Suprapubic skin (tissue), 4 donors: ENCODE data around the gene CD4. TPM values are rescaled to one million over a fixed set of nuclear protein-coding genes. Genes with fewer than 3 reads are reported as not detected.

ENCODE experiments used
- DNase-seq, 2 donors: peaks; one replicate each; pipeline ENCODE4 v3.0.0-alpha.2; 2019; ENCODE audit warnings: low spot score in 2 of 2
- H3K27ac ChIP-seq: fragments of 200-600 bp; sonication (generic); one replicate; pipeline ENCODE4 v1.5.1; 2019
- H3K27me3 ChIP-seq: fragments of 200-600 bp; sonication (generic); one replicate; pipeline ENCODE4 v1.5.1; 2019
- H3K36me3 ChIP-seq: fragments of 200-600 bp; sonication (generic); one replicate; pipeline ENCODE4 v1.5.1; 2019
- H3K4me1 ChIP-seq: fragments of 200-600 bp; sonication (generic); one replicate; pipeline ENCODE4 v1.5.1; 2019
- H3K4me3 ChIP-seq: fragments of 200-600 bp; sonication (generic); one replicate; pipeline ENCODE4 v1.5.1; 2019; ENCODE audit warnings: mild to moderate bottlenecking
- H3K9me3 ChIP-seq: fragments of 200-600 bp; sonication (generic); one replicate; pipeline ENCODE4 v1.5.1; 2019
- EP300 ChIP-seq: sonication (generic); formaldehyde crosslinking; IDR thresholded peaks from one replicate; pipeline ENCODE4 v1.6.1; 2017; ENCODE audit warnings: antibody characterized with exemption
- POLR2A ChIP-seq, 2 donors: fragments of 450-650 bp; IDR thresholded peaks; one replicate each; pipeline ENCODE4 v1.6.1; 2017; ENCODE audit warnings: antibody characterized with exemption in 2 of 2, mild to moderate bottlenecking in 2 of 2, moderate library complexity in 2 of 2
- POLR2AphosphoS5 ChIP-seq, 3 donors: sonication (generic); formaldehyde crosslinking; IDR thresholded peaks; one replicate each; pipeline ENCODE4 v1.6.1; 2017; ENCODE audit warnings: antibody characterized with exemption in 3 of 3
- WGBS: methylation state at CpG from one replicate; pipeline ENCODE4 v1.1.5; 2018; 5-methylcytosine and 5-hydroxymethylcytosine counted together
- total RNA-seq, 4 donors: library from RNA; depleted of rRNA; stranded (reverse); fragments of >200 nt; gene quantifications; one replicate each; pipeline ENCODE4 v1.1.0, GENCODE V29; 2016
- TF ChIP-seq, protein P1 (sequence below), 2 donors: fragments of 200-600 bp in 1 of 2; fragments of 450-650 bp in 1 of 2; sonication (generic) in 1 of 2; IDR thresholded peaks; one replicate each; pipeline ENCODE4 v1.5.1; 2016 to 2019; ENCODE audit warnings: antibody characterized with exemption in 2 of 2, mild to moderate bottlenecking in 1 of 2, moderate library complexity in 1 of 2

CD4 gene
- total RNA-seq, 4 donors from 2014 or later, result 2.5 to 5.4 (median 3.9) TPM

DNA sequence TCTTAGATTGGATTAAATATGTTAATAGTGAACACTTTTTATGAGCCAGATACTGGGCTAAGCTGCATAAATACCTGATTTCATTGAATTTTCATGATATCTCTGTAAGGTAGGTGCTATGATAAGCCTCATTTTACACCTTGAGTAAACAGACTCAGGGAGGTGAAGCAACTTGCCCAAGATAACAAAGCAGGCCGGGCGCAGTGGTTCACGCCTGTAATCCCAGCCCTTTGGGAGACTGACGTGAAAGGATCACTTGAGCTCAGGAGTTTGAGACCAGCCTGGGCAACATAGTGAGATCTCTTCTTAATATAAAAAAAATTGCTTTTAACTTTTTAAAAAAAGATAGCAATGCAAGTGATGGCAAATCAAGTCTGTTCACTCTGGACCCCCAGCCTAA is 52.7 kb downstream of the CD4 start:
- Histone ChIP-seq H3K36me3 (peaks cover 62% of the 10 kb centered on the region), H3K27me3 (no peaks in the 10 kb centered on the region), H3K4me3 (no peak overlapping the region), H3K27ac (no peak overlapping the region), H3K4me1 (no peaks in the 10 kb centered on the region), H3K9me3 (no peaks in the 10 kb centered on the region)
- DNase-seq, result no peak
- WGBS, result 95% methylated on average over 4 of the region's 4 CpGs
- no peak for TF ChIP-seq POLR2AphosphoS5 (IDR thresholded peaks at IDR 0.05)
- no peak for TF ChIP-seq POLR2A (IDR thresholded peaks at IDR 0.05)
- TF ChIP-seq, protein P1, sequence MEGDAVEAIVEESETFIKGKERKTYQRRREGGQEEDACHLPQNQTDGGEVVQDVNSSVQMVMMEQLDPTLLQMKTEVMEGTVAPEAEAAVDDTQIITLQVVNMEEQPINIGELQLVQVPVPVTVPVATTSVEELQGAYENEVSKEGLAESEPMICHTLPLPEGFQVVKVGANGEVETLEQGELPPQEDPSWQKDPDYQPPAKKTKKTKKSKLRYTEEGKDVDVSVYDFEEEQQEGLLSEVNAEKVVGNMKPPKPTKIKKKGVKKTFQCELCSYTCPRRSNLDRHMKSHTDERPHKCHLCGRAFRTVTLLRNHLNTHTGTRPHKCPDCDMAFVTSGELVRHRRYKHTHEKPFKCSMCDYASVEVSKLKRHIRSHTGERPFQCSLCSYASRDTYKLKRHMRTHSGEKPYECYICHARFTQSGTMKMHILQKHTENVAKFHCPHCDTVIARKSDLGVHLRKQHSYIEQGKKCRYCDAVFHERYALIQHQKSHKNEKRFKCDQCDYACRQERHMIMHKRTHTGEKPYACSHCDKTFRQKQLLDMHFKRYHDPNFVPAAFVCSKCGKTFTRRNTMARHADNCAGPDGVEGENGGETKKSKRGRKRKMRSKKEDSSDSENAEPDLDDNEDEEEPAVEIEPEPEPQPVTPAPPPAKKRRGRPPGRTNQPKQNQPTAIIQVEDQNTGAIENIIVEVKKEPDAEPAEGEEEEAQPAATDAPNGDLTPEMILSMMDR (IDR thresholded peaks at IDR 0.05), result no peak
- no peak for TF ChIP-seq EP300

DNA sequence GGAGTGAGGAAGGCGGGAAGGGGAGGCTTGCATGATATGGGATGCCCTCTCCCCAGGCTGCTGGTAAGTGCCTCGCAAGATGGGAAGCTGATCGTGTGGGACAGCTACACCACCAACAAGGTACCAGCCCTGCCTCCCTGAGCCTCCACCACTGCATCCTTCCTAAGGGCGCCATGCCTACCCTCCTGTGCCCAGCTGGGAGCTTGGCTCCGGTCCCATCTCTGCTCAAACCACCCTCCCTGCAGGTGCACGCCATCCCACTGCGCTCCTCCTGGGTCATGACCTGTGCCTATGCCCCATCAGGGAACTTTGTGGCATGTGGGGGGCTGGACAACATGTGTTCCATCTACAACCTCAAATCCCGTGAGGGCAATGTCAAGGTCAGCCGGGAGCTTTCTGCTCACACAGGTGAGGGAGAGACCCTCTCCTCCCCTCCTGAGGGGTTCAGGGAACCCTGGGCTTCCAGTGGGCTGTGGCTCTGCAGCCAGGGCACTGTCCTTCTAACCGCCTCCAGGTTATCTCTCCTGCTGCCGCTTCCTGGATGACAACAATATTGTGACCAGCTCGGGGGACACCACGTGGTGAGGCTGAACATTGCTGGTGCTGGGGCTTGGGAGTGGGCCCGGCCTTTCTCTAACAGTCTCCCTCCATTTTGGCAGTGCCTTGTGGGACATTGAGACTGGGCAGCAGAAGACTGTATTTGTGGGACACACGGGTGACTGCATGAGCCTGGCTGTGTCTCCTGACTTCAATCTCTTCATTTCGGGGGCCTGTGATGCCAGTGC is 54.0 kb downstream of the CD4 start:
- Histone ChIP-seq H3K27me3 (no peaks in the 10 kb centered on the region), H3K4me1 (no peaks in the 10 kb centered on the region), H3K9me3 (no peaks in the 10 kb centered on the region), H3K36me3 (peaks cover 62% of the 10 kb centered on the region), H3K27ac (no peak overlapping the region), H3K4me3 (no peak overlapping the region)
- DNase-seq, result no peak
- 64% methylated on average over 15 of the region's 16 CpGs for WGBS
- TF ChIP-seq POLR2A (IDR thresholded peaks at IDR 0.05), result no peak
- TF ChIP-seq POLR2AphosphoS5 (IDR thresholded peaks at IDR 0.05), result no peak

- WGBS, result 91% methylated on average over 15 of the region's 17 CpGs
- Histone ChIP-seq H3K27ac (no peak overlapping the region), H3K27me3 (no peaks in the 10 kb centered on the region), H3K4me1 (peaks cover under 1% of the 10 kb centered on the region), H3K36me3 (peaks cover 48% of the 10 kb centered on the region), H3K4me3 (no peak overlapping the region), H3K9me3 (no peaks in the 10 kb centered on the region)
- no peak for DNase-seq
- TF ChIP-seq, protein P1 (IDR thresholded peaks at IDR 0.05), result no peak
- TF ChIP-seq POLR2A (IDR thresholded peaks at IDR 0.05) (no peak), EP300 (no peak), POLR2AphosphoS5 (IDR thresholded peaks at IDR 0.05) (no peak)
Observed at GRCh38 chr12:6845395-6845794, 56.1 kb downstream of the CD4 start.

DNA sequence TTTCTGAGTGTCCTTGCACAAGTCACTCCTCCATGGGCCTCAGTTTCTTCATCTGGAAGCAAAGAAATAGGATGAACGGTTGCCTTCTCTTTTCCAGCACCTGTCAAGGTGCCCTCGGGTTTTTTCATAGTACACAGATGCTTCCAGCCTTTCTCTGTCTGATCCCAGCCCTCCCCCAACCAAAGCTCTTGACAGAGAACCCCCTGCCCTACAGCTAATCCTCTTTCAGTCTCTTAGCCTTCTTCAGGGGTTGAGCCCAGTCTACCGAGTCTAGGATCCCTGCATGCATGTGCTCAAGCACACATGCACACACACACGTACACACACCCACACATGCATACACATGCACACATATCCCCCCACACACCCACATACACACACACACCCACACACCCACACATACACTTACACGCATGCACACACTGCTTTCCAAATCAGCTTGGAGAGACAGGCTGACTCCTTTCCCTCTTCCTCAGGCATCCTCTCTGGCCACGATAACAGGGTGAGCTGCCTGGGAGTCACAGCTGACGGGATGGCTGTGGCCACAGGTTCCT is 57.1 kb downstream of the CD4 start:
- TF ChIP-seq EP300 (no peak), POLR2AphosphoS5 (IDR thresholded peaks at IDR 0.05) (no peak), POLR2A (IDR thresholded peaks at IDR 0.05) (no peak)
- TF ChIP-seq, protein P1 (IDR thresholded peaks at IDR 0.05), result no peak
- Histone ChIP-seq H3K4me1 (peaks cover 7% of the 10 kb centered on the region), H3K9me3 (no peaks in the 10 kb centered on the region), H3K4me3 (no peak overlapping the region), H3K27me3 (no peaks in the 10 kb centered on the region), H3K27ac (no peak overlapping the region), H3K36me3 (peaks cover 48% of the 10 kb centered on the region)
- DNase-seq, result no peak
- WGBS, result 83% methylated on average over 7 of the region's 7 CpGs

GRCh38 chr12:6847676-6848075 is 58.3 kb downstream of the CD4 start:
- Histone ChIP-seq H3K4me3 (no peak overlapping the region), H3K27ac (no peak overlapping the region), H3K4me1 (peaks cover 9% of the 10 kb centered on the region), H3K27me3 (no peaks in the 10 kb centered on the region), H3K36me3 (peaks cover 48% of the 10 kb centered on the region), H3K9me3 (no peaks in the 10 kb centered on the region)
- TF ChIP-seq POLR2A (IDR thresholded peaks at IDR 0.05), result no peak
- TF ChIP-seq POLR2AphosphoS5 (IDR thresholded peaks at IDR 0.05), result no peak
- WGBS, result 86% methylated on average over 2 of the region's 2 CpGs
- DNase-seq, result no peak

- WGBS, result 91% methylated on average over 2 of the region's 2 CpGs
- no peak overlapping the region for H3K4me3 ChIP-seq
- DNase-seq, result no peak
- H3K9me3 ChIP-seq, result no peaks in the 10 kb centered on the region
- H3K27me3 ChIP-seq, result no peaks in the 10 kb centered on the region
- H3K4me1 ChIP-seq, result peaks cover 24% of the 10 kb centered on the region
- peaks cover 36% of the 10 kb centered on the region for H3K36me3 ChIP-seq
- TF ChIP-seq EP300, result no peak
- no peak for TF ChIP-seq POLR2A (IDR thresholded peaks at IDR 0.05)
- no peak for TF ChIP-seq POLR2AphosphoS5 (IDR thresholded peaks at IDR 0.05)
- TF ChIP-seq, protein P1 (IDR thresholded peaks at IDR 0.05), result no peak
- H3K27ac ChIP-seq, result no peak overlapping the region
Observed at GRCh38 chr12:6849427-6849826, 60.1 kb downstream of the CD4 start.
